Fibroblast of pulmonary artery (primary cell): ENCODE data around the gene DCK.

Experiments used
- DNase-seq: peaks from one replicate; pipeline ENCODE4 v3.0.0-alpha.2; 2010; ENCODE audit warnings: low read depth
- H3K4me3 ChIP-seq: replicated peaks from 2 replicates; pipeline ENCODE4 v1.5.1; 2011; ENCODE audit warnings: low read depth, mild to moderate bottlenecking, control low read depth, low read length, moderate library complexity
- CTCF ChIP-seq: IDR thresholded peaks from 2 replicates; pipeline ENCODE4 v1.5.1; 2011; ENCODE audit warnings: mild to moderate bottlenecking, control low read depth, low read length, inconsistent platforms; ENCODE audit errors: missing control alignments

Gene DCK

GRCh38 chr4:71074452-71075299 is 81.2 kb downstream of the DCK start:
- DNase-seq: no peak
- H3K4me3 ChIP-seq: no peak overlapping the region
- TF ChIP-seq CTCF: no peak
